GDM1 (cell line): ENCODE measurements around the gene EAF1.
"Not testable (repeated sequence)": the region's sequence is repeated elsewhere in the genome, so short reads cannot be mapped to it uniquely, and the experiment has no call there.

Experiments used
- DNase-seq: peaks from one replicate; lab custom pipeline; 2025; lab: John Stamatoyannopoulos, UW

The EAF1 gene

DNA sequence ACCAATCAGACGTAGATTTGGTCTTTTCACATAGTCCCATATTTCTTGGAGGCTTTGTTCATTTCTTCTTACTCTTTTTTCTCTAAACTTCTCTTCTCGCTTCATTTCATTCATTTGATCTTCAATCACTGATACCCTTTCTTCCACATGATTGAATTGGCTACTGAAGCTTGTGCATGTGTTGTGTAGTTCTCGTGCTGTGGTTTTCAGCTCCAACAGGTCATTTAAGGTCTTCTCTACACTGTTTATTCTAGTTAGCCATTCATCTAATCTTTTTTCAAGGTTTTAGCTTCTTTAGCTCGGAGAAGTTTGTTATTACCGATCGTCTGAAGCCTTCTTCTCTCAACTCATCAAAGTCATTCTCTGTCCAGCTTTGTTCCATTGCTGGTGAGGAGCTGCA, 57.2 kb downstream of the EAF1 start:
- DNase-seq: not testable (repeated sequence)

DNA sequence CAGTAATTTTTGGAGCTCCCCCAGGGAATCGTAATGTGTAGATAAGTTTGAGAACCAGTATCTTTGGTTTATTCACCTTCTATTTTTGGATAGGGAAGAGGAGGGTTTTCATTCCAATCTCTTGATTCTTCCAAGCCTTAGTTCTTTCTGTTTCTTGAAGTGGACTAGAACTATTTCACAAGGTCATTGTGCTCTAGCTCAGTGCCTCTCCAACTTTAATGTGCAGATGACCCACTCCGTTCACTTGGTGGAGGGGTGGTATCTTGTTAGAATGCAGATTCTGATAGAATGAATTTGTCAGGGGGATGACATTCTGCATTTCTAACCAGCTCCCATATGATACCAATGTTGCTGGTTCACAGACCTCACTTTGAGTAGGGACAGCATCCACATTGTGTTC, 58.6 kb downstream of the EAF1 start:
- DNase-seq: no peak

DNA sequence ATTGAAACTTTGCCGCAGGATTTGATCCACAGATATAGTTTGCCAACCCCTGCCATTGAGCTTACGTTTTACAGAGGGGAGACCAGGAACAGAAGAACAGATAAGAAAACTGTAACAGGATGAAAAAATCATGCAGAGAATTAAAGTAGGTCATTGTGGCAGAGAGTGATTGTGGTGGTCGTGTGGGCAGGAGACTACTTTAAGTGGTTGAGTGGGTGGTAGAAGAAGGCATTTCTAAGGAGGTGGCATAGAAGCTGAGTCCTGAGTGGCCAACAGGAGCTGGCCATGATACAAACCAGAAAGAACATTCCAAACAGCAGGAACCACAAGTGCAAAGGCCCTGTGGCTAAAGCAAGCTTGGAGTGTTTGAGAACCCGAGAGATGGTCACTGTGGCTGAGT, 59.6 kb downstream of the EAF1 start:
- no peak for DNase-seq

DNA sequence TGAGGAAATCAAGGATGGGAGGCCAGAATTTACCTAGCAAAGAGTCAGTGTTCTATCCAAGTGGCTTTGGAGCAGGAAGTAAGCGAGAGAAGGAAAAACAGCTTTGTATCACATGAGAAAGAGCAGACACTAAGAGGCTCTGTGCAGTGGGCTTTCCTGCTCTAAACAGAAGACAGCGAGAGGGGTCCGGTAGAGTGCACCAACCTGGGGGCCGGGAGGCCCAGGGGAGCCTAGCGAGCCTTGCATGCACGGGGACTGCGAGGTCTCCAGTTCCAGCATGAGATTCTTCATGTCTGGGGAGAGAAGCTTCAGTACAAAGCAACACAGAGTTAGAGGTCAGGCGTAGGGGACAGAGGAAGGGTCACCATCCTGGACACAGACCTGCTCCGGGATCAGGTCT, 60.6 kb downstream of the EAF1 start:
- DNase-seq: no peak

DNA sequence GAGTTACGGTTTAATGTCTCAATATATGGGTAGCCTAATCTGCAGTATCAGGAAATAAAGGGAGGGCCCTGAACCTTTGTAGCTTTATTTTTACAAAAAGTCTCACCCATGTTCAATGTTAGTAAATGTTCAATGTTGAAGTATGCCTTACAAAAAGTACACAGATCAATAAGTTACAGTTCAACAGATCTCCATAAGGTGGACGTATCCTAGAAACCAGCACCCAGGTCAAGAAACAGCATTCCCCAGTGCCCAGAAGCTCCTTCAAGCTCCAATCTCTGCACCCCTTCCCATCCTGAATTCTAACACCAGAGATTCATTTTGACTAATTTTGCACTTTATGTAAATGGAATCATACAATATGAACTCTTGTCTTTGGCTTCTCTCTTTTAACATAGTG, 62.8 kb downstream of the EAF1 start:
- DNase-seq: no peak

DNA sequence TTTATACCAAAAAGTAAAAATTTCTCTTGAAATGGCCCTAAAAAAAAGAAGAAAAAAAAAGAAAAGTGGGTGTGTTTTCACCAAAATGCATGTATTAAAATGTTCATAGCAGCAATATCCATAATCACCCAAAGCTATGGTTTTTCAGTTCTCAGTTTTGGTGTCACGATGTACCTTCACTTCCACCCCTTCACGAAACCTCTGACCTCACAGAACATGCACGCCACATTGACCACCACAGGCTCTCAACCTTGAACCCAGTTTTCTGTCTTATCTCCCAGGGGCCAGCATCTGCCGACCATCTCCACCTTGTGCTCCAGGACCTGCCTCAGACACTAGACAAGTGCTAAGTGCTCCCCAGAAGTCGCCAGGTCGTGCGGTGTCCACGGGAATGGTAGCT, 63.7 kb downstream of the EAF1 start:
- DNase-seq: no peak
